Brain microvascular endothelial cell (primary cell): ENCODE data around the gene MSH3.
"Not testable (repeated sequence)": the region's sequence is repeated elsewhere in the genome, so short reads cannot be mapped to it uniquely, and the experiment has no call there.

Experiments
- DNase-seq: peaks from one replicate; pipeline ENCODE4 v3.0.0-alpha.2; 2020
- H3K27ac ChIP-seq: fragments of 250-450 bp; sonication (Bioruptor Pico); 2 replicates; pipeline ENCODE4 v1.5.1; 2020; ENCODE audit warnings: mild to moderate bottlenecking, moderate library complexity
- H3K27me3 ChIP-seq: fragments of 250-450 bp; sonication (Bioruptor Pico); replicated peaks from 2 replicates; pipeline ENCODE4 v1.5.1; 2020; ENCODE audit warnings: mild to moderate bottlenecking
- H3K36me3 ChIP-seq: fragments of 250-450 bp; sonication (Bioruptor Pico); replicated peaks from 2 replicates; pipeline ENCODE4 v1.5.1; 2020; ENCODE audit warnings: mild to moderate bottlenecking
- H3K4me3 ChIP-seq: 2 replicates; pipeline ENCODE4 v1.5.1; 2011; ENCODE audit warnings: low read depth, mild to moderate bottlenecking, control low read depth, low read length, moderate library complexity
- in situ Hi-C: cut with HindIII; loops from 2 replicates; pipeline ENCODE4 v1.10.0; 2017; ENCODE audit warnings: low sequenced_read_pairs, low pct_ligation_motif_present
- TF ChIP-seq, protein P1 (sequence below): IDR thresholded peaks from 2 replicates; pipeline ENCODE4 v1.5.1; 2011; ENCODE audit warnings: low read depth, mild to moderate bottlenecking, moderate library complexity, low read length, control low read depth, inconsistent platforms; ENCODE audit errors: missing control alignments

The MSH3 gene

DNA sequence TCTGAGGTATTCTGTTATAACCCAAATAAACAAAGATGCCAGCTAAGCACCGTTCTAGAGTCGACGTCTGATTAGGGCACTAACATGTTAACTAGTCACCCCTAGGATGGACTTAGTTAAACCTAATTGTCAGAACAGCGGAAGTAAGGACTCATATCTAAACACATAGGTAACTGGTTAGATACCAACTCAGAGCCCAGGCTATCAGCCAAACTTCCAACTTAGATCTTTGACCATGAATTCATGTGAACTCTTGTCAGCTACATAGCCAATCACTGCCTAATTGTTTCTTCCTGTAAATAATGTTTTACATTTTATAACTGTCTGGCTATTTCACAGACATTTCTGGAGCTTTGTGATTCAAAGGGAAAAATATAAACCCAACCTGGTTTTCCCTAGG, 84.6 kb downstream of the MSH3 start:
- Histone ChIP-seq H3K27ac (no peak overlapping the region), H3K36me3 (no peaks in the 10 kb centered on the region), H3K27me3 (no peaks in the 10 kb centered on the region), H3K4me3 (no peak overlapping the region)
- in situ Hi-C loops: no loop called here
- TF ChIP-seq, protein P1, sequence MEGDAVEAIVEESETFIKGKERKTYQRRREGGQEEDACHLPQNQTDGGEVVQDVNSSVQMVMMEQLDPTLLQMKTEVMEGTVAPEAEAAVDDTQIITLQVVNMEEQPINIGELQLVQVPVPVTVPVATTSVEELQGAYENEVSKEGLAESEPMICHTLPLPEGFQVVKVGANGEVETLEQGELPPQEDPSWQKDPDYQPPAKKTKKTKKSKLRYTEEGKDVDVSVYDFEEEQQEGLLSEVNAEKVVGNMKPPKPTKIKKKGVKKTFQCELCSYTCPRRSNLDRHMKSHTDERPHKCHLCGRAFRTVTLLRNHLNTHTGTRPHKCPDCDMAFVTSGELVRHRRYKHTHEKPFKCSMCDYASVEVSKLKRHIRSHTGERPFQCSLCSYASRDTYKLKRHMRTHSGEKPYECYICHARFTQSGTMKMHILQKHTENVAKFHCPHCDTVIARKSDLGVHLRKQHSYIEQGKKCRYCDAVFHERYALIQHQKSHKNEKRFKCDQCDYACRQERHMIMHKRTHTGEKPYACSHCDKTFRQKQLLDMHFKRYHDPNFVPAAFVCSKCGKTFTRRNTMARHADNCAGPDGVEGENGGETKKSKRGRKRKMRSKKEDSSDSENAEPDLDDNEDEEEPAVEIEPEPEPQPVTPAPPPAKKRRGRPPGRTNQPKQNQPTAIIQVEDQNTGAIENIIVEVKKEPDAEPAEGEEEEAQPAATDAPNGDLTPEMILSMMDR: no peak
- DNase-seq: no peak

GRCh38 chr5:80739496-80739895, 85.0 kb downstream of the MSH3 start:
- no peaks in the 10 kb centered on the region for H3K27me3 ChIP-seq
- H3K36me3 ChIP-seq: no peaks in the 10 kb centered on the region
- TF ChIP-seq, protein P1: no peak
- in situ Hi-C loops: no loop called here
- no peak overlapping the region for H3K27ac ChIP-seq
- H3K4me3 ChIP-seq: no peak overlapping the region
- DNase-seq: no peak

DNA sequence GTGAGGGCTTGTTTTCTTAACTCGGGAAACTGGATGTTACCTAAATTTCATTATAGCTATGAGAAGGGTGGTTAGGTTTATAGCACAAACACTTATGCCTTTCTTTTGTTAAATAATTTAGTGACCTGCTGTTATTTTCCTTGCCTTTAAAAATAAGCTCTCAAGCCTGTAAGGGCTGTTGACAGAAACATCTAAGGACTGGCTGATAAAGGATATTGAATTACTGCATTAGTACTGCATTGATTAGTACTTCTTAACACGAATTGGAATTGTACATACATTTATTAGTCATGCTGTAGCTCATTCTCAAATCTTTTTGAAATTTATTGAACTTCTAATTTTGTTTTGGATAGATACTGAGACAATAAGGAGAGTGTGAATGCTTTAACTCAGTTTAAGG, 85.4 kb downstream of the MSH3 start:
- TF ChIP-seq, protein P1: no peak
- no peak for DNase-seq
- Histone ChIP-seq H3K27ac (no peak overlapping the region), H3K36me3 (no peaks in the 10 kb centered on the region), H3K4me3 (no peak overlapping the region), H3K27me3 (no peaks in the 10 kb centered on the region)
- in situ Hi-C loops: no loop called here

DNA sequence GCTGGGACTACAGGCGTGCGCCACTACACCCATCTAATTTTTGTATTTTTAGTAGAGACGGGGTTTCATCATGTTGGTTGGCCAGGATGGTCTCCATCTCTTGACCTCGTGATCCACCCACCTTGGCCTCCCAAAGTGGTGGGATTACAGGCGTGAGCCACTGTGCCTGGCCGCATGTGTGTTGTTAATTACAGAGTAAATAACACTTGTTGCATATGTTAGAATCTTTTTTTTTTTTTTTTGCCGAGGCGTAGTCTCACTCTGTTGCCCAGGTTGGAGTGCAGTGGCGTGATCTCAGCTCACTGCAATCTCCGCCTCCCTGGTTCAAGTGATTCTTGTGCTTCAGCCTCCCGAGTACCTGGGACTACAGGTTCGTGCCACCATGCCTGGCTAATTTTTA, 86.0 kb downstream of the MSH3 start:
- H3K4me3 ChIP-seq, H3K27ac ChIP-seq, H3K36me3 ChIP-seq, DNase-seq, H3K27me3 ChIP-seq, in situ Hi-C loops: not testable (repeated sequence)

DNA sequence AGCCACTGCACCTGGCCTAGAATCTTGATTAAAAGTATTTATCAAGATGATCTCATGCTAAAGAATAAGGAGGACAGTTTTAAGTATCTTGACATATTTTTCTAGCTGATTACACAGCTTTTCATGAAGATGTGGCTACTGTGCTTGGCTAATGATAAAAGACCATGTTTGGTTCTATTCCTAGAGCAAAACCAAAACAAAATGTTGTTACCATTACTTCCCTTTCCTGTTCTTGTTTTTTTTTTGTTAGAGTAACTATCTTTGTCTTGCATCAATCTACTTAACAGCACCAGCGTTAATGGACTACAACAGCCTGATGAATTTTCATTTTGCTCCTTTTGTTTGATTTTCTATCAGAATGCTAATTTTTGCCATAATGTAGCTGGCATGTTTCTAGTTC, 86.5 kb downstream of the MSH3 start:
- no peak overlapping the region for H3K27ac ChIP-seq
- no peak overlapping the region for H3K4me3 ChIP-seq
- DNase-seq: no peak
- in situ Hi-C loops: no loop called here
- no peaks in the 10 kb centered on the region for H3K36me3 ChIP-seq
- no peaks in the 10 kb centered on the region for H3K27me3 ChIP-seq
- TF ChIP-seq, protein P1: no peak

DNA sequence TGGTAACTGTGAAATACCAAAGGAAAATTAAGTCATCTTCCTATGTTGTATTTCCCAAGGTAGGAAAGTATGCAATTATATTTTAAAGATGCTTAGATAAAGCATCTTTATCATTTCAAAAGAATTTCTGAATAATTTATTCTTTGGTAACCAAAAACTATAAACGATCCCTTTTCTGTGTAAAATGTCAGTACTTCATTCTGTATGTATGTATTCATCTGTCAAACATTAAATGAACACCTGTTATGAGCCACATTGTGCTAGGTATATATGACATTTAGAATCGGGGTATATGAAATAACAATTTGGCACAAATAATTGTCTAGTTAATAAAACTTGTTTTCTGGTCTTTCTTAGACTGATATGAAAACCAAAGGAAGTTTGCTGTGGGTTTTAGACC, 89.7 kb downstream of the MSH3 start:
- TF ChIP-seq, protein P1: no peak
- DNase-seq: no peak
- Histone ChIP-seq H3K27ac (no peak overlapping the region), H3K4me3 (no peak overlapping the region), H3K27me3 (no peaks in the 10 kb centered on the region), H3K36me3 (no peaks in the 10 kb centered on the region)
- in situ Hi-C loops: no loop called here
